HG03060 (cell line): ENCODE measurements around the gene TRIM47.

Source experiments
- ATAC-seq: cut with Tn5 transposase; IDR thresholded peaks from one replicate; pipeline ENCODE4 v1.9.1; 2021; ENCODE audit warnings: low read depth, moderate number of reproducible peaks; ENCODE audit not compliant: unreplicated experiment

The TRIM47 gene, protein sequence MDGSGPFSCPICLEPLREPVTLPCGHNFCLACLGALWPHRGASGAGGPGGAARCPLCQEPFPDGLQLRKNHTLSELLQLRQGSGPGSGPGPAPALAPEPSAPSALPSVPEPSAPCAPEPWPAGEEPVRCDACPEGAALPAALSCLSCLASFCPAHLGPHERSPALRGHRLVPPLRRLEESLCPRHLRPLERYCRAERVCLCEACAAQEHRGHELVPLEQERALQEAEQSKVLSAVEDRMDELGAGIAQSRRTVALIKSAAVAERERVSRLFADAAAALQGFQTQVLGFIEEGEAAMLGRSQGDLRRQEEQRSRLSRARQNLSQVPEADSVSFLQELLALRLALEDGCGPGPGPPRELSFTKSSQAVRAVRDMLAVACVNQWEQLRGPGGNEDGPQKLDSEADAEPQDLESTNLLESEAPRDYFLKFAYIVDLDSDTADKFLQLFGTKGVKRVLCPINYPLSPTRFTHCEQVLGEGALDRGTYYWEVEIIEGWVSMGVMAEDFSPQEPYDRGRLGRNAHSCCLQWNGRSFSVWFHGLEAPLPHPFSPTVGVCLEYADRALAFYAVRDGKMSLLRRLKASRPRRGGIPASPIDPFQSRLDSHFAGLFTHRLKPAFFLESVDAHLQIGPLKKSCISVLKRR

DNA sequence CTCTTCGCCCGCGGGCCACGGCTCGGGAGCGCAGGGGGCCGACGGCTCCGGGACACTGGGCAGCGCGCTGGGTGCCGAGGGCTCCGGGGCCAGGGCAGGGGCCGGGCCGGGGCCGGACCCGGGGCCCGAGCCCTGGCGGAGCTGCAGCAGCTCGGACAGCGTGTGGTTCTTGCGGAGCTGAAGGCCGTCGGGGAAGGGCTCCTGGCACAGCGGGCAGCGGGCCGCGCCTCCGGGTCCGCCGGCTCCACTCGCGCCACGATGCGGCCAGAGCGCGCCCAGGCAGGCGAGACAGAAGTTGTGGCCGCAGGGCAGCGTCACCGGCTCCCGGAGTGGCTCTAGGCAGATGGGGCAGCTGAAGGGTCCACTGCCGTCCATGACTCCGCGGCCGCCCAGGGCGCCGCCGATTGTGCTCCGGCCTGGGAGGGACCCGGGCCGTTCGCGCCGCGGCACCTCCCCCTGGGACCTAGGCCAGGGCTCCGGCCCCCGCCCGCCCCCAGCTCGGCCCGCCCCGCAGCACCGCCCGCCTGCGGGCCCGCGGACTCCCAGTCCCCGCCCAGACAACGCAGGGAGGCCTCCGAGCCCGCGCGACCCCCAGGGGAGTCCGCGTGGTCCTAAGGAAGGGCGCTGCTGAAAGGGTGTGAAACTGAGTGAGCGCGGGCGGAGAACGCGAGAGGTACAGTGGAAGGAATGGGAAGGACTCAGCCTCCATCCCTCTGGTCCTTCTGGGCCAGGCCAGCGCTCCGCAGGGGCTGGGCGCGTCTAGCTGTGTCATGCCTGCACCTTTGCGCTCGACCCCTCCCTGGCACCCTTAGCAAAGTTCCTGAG is at the start of gene TRIM47:
Gene TRIM47 (minus strand): TSS at position 408 of the 825 bp plus-strand sequence. CDS start 33 bp downstream, at position 375.
- ATAC-seq: no peak

DNA sequence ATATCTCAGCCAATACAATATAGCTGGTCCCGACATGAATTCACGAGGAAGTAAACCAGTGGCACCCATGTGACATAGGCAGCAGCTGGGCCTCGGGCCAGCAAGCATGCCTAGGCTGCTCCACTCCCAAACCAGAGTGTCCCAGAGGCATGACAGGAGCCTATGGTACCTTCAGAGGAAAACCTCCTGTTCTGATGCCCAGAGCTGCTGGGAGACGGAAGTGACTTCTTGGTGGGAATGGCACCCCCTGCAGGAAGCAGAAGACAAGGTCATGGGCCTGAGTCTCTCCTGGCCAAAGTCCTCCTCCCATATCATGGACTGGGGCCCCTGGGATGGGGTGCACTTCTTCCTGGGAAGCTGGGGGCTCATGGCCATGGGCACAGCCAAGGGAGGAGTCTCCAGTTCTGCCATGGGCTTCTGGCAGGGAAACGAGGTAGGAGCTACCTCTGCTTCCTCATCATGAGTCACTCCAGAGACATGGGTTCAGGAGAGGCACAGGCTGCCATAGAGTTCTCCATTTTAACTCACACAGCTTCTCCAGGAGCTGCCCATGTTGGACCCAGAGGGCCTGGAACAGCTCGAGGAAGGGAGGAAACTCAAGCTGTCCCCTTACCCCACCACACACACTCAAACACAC is 49.0 kb upstream of the TRIM47 start:
- no peak for ATAC-seq

DNA sequence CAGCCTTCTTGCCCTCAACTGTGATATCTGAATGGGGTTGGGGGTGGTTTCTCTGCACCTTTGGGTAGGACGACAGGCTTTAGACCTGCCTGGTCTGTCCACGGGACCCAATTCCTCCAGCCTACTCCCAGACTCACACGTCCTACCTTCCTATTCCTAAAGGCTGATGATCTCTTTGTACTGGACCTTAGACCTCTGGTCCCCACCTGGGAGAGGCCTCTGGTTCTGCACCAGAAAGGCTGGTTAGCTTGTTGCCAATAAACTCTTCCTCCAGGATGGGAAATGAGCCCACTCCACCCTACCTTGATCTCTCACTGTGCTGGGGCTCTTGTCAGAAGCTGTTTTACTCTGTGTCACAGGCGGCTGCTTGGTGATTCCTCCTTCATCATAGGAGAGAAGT is 48.1 kb upstream of the TRIM47 start:
- no peak for ATAC-seq

- no peak for ATAC-seq
Measured at GRCh38 chr17:75925912-75926311, 47.5 kb upstream of the TRIM47 start.

- no peak for ATAC-seq
Measured at GRCh38 chr17:75925103-75925502, 46.7 kb upstream of the TRIM47 start.

DNA sequence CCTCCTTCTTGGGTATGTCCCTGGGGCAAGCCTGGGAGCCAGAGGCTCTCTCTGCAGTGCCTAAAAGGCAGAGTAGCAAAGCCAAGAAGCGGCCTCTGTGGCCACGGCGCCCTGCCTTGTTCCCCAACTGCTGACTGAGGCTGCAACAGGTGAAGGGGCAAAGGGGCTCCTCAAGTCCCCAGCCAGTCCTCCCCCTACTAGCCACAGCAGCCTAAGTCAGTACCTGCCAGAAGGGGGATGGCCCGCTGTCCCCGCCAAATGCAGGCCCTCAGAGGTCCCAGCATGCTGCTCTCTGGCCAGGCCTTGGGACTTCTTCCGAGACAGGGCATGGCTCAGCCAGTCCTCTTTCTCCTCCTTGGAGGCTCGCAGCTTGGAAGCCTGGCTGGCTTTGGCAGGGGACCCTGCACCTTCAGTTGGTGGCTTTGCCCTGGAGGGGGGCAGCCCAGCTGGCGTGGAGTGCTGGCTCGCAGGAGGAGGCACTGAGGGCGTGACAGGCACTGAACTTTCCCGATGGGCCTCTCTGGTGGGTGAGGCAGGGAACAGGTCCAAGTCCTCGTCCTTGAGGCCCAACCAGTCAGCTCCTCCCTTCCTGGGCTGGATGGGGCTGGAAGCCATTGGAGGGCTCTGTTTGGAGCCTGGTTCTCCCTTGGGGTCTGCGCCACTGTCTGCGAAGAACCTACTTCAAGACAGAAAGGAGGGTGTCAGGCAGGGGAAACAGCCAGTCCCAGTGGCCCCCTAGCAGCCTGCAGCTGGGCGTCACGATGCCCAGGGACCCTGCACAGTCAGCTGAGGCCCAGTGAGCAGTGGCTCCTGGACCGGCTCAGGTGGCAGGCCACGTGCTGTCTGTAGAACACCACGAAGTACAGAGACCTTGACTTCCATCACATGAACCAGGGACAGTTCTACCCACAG is 44.8 kb upstream of the TRIM47 start:
- ATAC-seq: no peak

DNA sequence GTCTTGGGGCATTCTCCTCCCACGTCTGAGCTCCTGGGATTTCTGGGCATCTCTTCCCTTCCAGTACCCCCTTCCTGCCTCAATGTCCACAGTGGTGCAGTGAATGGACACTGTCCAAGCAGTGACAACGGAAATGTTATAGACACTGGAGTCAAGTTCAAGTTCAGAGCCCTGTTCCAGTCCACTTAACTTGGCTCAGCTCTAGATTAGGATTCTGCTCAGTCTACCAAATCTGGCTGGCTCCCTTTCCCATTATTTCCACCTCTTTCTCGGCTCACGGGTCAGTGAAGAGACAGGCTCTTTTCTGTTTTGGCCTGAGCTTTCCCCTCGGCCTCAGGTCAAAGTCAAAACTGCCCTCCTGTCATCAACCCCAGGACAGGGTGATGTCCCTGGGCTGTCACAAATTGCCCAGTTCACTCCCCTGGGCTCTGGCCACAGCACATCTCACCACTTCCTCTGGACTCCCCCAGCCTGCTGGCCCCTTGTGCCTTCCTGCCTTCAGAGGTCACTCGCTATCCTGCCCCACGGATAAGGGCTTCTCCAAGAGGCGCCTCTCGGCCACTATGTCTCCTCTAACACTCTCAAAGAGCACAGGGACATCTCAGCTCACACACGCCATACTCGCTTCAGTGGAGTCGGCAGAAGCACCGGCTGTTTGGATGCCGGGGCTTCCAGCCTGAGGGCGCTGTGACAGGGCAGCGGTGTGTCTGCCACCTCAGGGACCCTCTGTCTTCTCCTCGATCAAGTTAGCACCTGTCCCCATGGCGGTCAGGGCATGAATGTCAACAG is 44.0 kb upstream of the TRIM47 start:
- ATAC-seq: no peak

GRCh38 chr17:75921596-75921995 is 43.2 kb upstream of the TRIM47 start:
- no peak for ATAC-seq

- ATAC-seq: no peak
Measured at GRCh38 chr17:75920045-75920560, 41.7 kb upstream of the TRIM47 start.

GRCh38 chr17:75919611-75920010 is 41.2 kb upstream of the TRIM47 start:
- ATAC-seq: no peak

- no peak for ATAC-seq
Measured at GRCh38 chr17:75917917-75918445, 39.6 kb upstream of the TRIM47 start.

- no peak for ATAC-seq
Measured at GRCh38 chr17:75917141-75917916, 38.9 kb upstream of the TRIM47 start.

DNA sequence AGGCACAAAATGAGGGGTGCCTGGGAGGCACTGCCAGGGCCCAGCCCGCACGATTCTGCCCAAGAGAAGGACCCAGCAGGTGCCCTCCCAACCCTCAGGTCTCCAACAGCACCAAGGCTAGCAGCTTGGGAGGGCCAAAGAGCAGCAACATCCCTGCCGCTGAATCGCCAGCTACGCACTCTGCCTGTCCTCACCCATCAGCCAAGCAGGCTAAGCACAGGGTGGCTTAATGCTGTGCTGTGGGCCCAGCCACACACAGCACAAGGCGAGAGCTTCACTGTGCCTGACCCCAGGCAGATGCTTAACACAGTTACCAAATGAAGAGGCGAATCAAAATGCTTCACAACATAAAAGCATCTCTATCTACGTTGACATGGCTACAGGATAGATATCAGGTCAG is 36.9 kb upstream of the TRIM47 start:
- ATAC-seq: no peak

GRCh38 chr17:75914643-75915267 is 36.4 kb upstream of the TRIM47 start:
- no peak for ATAC-seq

DNA sequence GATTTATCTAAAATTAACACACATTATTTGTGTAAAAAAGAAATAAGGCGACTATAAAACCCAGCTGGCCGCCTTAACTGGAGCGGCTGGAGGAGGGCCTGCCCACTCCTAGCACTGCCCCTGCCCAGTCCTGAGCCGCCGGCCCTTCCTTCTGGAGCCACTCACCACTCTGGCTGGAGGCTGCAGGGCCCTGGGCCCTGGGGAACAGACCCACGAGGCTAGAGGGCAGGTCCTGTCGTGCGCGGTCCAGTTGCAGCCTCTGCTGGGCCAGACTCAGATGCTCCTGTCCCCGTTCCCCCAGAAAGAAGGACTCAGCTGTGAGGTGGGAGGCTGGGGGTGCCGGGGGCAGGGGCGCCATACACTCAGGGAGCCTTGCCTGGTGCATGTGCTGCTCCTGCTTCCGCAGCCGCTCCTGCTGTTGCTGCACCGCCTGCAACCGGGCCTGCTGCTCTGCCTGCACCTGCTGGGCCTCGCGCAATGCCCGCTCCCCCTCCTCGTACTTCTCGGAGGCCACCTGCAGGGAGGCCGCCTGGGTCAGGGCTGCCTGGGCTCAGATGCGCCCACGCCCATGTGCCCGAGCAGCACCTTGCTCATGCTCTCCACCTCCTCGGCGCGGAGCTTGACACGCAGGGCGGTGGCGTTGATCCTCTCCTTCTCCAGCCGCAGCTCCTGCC is 35.3 kb upstream of the TRIM47 start:
- no peak for ATAC-seq

- no peak for ATAC-seq
Measured at GRCh38 chr17:75910699-75911098, 32.3 kb upstream of the TRIM47 start.

- ATAC-seq: no peak
Measured at GRCh38 chr17:75909812-75910274, 31.5 kb upstream of the TRIM47 start.
